Type B pancreatic cell (in vitro differentiated cells): ENCODE results near the gene ADAMTSL3. TPM values are rescaled to one million over a fixed set of nuclear protein-coding genes. Genes with fewer than 3 reads are reported as not detected.

Experiments
- DNase-seq: peaks from one replicate; pipeline ENCODE4 v3.0.0; 2021; ENCODE audit warnings: mixed read lengths; ENCODE audit not compliant: unreplicated experiment; ENCODE audit errors: extremely low spot score
- H3K27ac Mint-ChIP-seq: 2 replicates; pipeline ENCODE4 v1.8.0; 2021; ENCODE audit warnings: mild to moderate bottlenecking, mixed read lengths
- H3K27me3 Mint-ChIP-seq: 2 replicates; pipeline ENCODE4 v1.8.0; 2021; ENCODE audit warnings: mixed read lengths
- H3K36me3 Mint-ChIP-seq: 2 replicates; pipeline ENCODE4 v1.8.0; 2021; ENCODE audit warnings: mixed read lengths
- H3K4me1 Mint-ChIP-seq: one replicate; pipeline ENCODE4 v1.8.0; 2021; ENCODE audit warnings: mixed read lengths; ENCODE audit not compliant: unreplicated experiment
- H3K4me3 Mint-ChIP-seq: 2 replicates; pipeline ENCODE4 v1.8.0; 2021; ENCODE audit warnings: mild to moderate bottlenecking, mixed read lengths
- H3K9me3 Mint-ChIP-seq: 2 replicates; pipeline ENCODE4 v1.8.0; 2021; ENCODE audit warnings: mixed read lengths
- CTCF ChIP-seq: fragments of 200-600 bp; sonication (generic); conservative IDR thresholded peaks from 2 replicates; pipeline ENCODE4 v1.5.0; 2021; ENCODE audit warnings: antibody characterized with exemption, mild to moderate bottlenecking
- total RNA-seq: library from RNA; stranded (reverse); gene quantifications from 2 replicates; pipeline ENCODE4 v1.2.1, GENCODE V29; 2021; ENCODE audit warnings: low replicate concordance

Gene ADAMTSL3
- total RNA-seq, 1 donor from 2014 or later, result 1.9 TPM

- H3K27me3 Mint-ChIP-seq, result peaks cover 14% of the 10 kb centered on the region
- no peaks in the 10 kb centered on the region for H3K36me3 Mint-ChIP-seq
- no peak overlapping the region for H3K27ac Mint-ChIP-seq
- H3K4me3 Mint-ChIP-seq, result no peak overlapping the region
- no peak for DNase-seq
- peaks cover 2% of the 10 kb centered on the region for H3K4me1 Mint-ChIP-seq
- no peaks in the 10 kb centered on the region for H3K9me3 Mint-ChIP-seq
- no peak for TF ChIP-seq CTCF
These were observed 199.3 kb downstream of the ADAMTSL3 start for GRCh38 chr15:83853232-83853631.

GRCh38 chr15:83854321-83854720 is 200.4 kb downstream of the ADAMTSL3 start:
- Mint-ChIP-seq H3K4me3 (no peak overlapping the region), H3K36me3 (no peaks in the 10 kb centered on the region), H3K27ac (no peak overlapping the region), H3K4me1 (no peaks in the 10 kb centered on the region), H3K27me3 (peaks cover 12% of the 10 kb centered on the region), H3K9me3 (no peaks in the 10 kb centered on the region)
- DNase-seq, result no peak
- TF ChIP-seq CTCF, result no peak

GRCh38 chr15:83854950-83855707 is 201.2 kb downstream of the ADAMTSL3 start:
- Mint-ChIP-seq H3K27ac (no peak overlapping the region), H3K9me3 (no peaks in the 10 kb centered on the region), H3K36me3 (no peaks in the 10 kb centered on the region), H3K4me1 (no peaks in the 10 kb centered on the region), H3K27me3 (peaks cover 10% of the 10 kb centered on the region), H3K4me3 (no peak overlapping the region)
- DNase-seq, result no peak
- TF ChIP-seq CTCF, result no peak

GRCh38 chr15:83855956-83856355 is 202.0 kb downstream of the ADAMTSL3 start:
- H3K4me1 Mint-ChIP-seq, result no peaks in the 10 kb centered on the region
- H3K9me3 Mint-ChIP-seq, result no peaks in the 10 kb centered on the region
- no peaks in the 10 kb centered on the region for H3K36me3 Mint-ChIP-seq
- no peak for DNase-seq
- TF ChIP-seq CTCF, result no peak
- no peak overlapping the region for H3K4me3 Mint-ChIP-seq
- no peak overlapping the region for H3K27ac Mint-ChIP-seq
- H3K27me3 Mint-ChIP-seq, result peaks cover 7% of the 10 kb centered on the region

GRCh38 chr15:83858820-83859505 is 205.0 kb downstream of the ADAMTSL3 start:
- no peaks in the 10 kb centered on the region for H3K36me3 Mint-ChIP-seq
- no peak for TF ChIP-seq CTCF
- no peak overlapping the region for H3K4me3 Mint-ChIP-seq
- peaks cover 6% of the 10 kb centered on the region for H3K27me3 Mint-ChIP-seq
- no peaks in the 10 kb centered on the region for H3K4me1 Mint-ChIP-seq
- H3K9me3 Mint-ChIP-seq, result no peaks in the 10 kb centered on the region
- H3K27ac Mint-ChIP-seq, result no peak overlapping the region
- no peak for DNase-seq
